ENCODE data around the gene MAGEF1. TPM values are rescaled to one million over a fixed set of nuclear protein-coding genes. Genes with fewer than 3 reads are reported as not detected.

Gene MAGEF1
- total RNA-seq, 1 donor from 2014 or later, result 26.2 TPM

DNA sequence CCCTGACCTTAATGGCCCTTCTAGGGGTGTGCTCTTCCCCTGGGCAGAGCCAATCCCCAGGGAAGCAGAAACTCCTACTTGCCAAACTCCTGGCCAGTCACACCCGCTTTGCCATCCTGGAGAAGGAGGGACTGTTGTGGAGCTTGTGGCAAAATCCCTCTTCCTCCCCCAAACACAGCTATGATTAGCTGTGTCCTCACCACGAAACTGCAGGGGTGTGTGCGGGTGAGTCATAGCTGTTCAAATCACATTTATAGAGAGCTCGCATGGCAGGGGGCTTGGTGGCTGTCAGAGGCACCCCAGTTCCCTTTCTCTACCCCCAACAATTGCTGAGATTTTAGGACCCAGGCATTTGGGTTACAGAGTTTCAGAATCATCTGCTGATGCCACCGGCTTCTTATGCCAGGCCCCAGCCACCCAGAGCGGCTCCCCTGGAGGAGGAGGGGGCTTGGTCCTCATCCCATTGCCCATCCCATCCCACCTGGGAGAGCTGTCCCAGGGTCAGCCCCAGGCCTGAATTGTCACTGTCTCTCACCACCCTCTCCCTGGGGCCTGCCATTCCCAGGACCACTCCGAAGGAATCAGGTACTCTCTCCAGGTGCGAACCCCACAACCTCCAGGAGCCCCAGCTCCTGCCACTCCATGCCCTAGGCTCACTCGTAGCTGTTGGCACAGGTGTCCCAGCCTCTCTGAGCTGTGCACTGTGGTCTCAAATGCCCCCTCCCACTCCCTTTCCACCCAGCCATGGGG lies 28.8 kb upstream of the MAGEF1 start:
- Histone ChIP-seq H3K27me3 (ENCODE audit: insufficient read depth, low read length) (peaks cover 3% of the 10 kb centered on the region), H3K9ac (ENCODE audit: low read length) (no peak overlapping the region), H3K4me1 (ENCODE audit: insufficient read depth, low read length) (peaks cover 22% of the 10 kb centered on the region), H3K27ac (ENCODE audit: low read depth, low read length) (no peak overlapping the region), H3K79me2 (ENCODE audit: insufficient read depth, low read length) (no peaks in the 10 kb centered on the region), H3K9me3 (ENCODE audit: insufficient read depth, low read depth, low read length) (no peaks in the 10 kb centered on the region), H4K20me1 (ENCODE audit: insufficient read depth, low read length) (no peaks in the 10 kb centered on the region), H3K36me3 (ENCODE audit: insufficient read depth, low read length) (no peaks in the 10 kb centered on the region), H2AFZ (ENCODE audit: low read depth, low read length) (peak overlapping the region; percentile 32), H3K4me2 (ENCODE audit: low read length) (peak overlapping the region; percentile 6), H3K4me3 (ENCODE audit: insufficient read depth, low read depth, low read length) (no peak overlapping the region)
- Mint-ChIP-seq H3K4me1 (ENCODE audit: low read depth, unreplicated experiment) (peaks cover 29% of the 10 kb centered on the region), H3K9me3 (ENCODE audit: unreplicated experiment) (no peaks in the 10 kb centered on the region), H3K36me3 (ENCODE audit: low read depth, unreplicated experiment) (no peaks in the 10 kb centered on the region), H3K27me3 (ENCODE audit: low read depth, unreplicated experiment) (peaks cover 4% of the 10 kb centered on the region), H3K4me3 (ENCODE audit: unreplicated experiment) (peak overlapping the region; percentile 50), H3K27ac (ENCODE audit: unreplicated experiment) (no peak overlapping the region)
- DNase-seq (ENCODE audit: low read depth) (peak; percentile 56), FAIRE-seq (no peak)
- TF ChIP-seq, protein P1, sequence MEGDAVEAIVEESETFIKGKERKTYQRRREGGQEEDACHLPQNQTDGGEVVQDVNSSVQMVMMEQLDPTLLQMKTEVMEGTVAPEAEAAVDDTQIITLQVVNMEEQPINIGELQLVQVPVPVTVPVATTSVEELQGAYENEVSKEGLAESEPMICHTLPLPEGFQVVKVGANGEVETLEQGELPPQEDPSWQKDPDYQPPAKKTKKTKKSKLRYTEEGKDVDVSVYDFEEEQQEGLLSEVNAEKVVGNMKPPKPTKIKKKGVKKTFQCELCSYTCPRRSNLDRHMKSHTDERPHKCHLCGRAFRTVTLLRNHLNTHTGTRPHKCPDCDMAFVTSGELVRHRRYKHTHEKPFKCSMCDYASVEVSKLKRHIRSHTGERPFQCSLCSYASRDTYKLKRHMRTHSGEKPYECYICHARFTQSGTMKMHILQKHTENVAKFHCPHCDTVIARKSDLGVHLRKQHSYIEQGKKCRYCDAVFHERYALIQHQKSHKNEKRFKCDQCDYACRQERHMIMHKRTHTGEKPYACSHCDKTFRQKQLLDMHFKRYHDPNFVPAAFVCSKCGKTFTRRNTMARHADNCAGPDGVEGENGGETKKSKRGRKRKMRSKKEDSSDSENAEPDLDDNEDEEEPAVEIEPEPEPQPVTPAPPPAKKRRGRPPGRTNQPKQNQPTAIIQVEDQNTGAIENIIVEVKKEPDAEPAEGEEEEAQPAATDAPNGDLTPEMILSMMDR (IDR thresholded peaks at IDR 0.05; ENCODE audit: insufficient read depth, low read depth, low read length), result no peak

GRCh38 chr3:184739594-184740505 lies 28.0 kb upstream of the MAGEF1 start:
- Histone ChIP-seq H3K27me3 (ENCODE audit: insufficient read depth, low read length) (no peaks in the 10 kb centered on the region), H3K79me2 (ENCODE audit: insufficient read depth, low read length) (no peaks in the 10 kb centered on the region), H2AFZ (ENCODE audit: low read depth, low read length) (peak overlapping the region; percentile 32), H3K9me3 (ENCODE audit: insufficient read depth, low read depth, low read length) (no peaks in the 10 kb centered on the region), H3K36me3 (ENCODE audit: insufficient read depth, low read length) (no peaks in the 10 kb centered on the region), H3K27ac (ENCODE audit: low read depth, low read length) (no peak overlapping the region), H3K4me3 (ENCODE audit: insufficient read depth, low read depth, low read length) (no peak overlapping the region), H3K4me2 (ENCODE audit: low read length) (peak overlapping the region; percentile 6), H3K4me1 (ENCODE audit: insufficient read depth, low read length) (peaks cover 22% of the 10 kb centered on the region), H4K20me1 (ENCODE audit: insufficient read depth, low read length) (no peaks in the 10 kb centered on the region), H3K9ac (ENCODE audit: low read length) (no peak overlapping the region)
- peaks cover 9% of the 10 kb centered on the region for H3K27me3 Mint-ChIP-seq (ENCODE audit: low read depth, unreplicated experiment)
- no peak for DNase-seq (ENCODE audit: low read depth)
- H3K9me3 Mint-ChIP-seq (ENCODE audit: unreplicated experiment), result no peaks in the 10 kb centered on the region
- peak overlapping the region; percentile 50 for H3K4me3 Mint-ChIP-seq (ENCODE audit: unreplicated experiment)
- peaks cover 5% of the 10 kb centered on the region for H3K36me3 Mint-ChIP-seq (ENCODE audit: low read depth, unreplicated experiment)
- H3K4me1 Mint-ChIP-seq (ENCODE audit: low read depth, unreplicated experiment), result peaks cover 31% of the 10 kb centered on the region
- no peak for FAIRE-seq
- TF ChIP-seq, protein P1 (IDR thresholded peaks at IDR 0.05; ENCODE audit: insufficient read depth, low read depth, low read length), result no peak
- TF ChIP-seq EZH2 (IDR thresholded peaks at IDR 0.05; ENCODE audit: insufficient read depth, low read length), result no peak
- no peak overlapping the region for H3K27ac Mint-ChIP-seq (ENCODE audit: unreplicated experiment)

All from astrocyte (in vitro differentiated cells and primary cell).